Prostate gland (tissue), 2 donors: Measurements from ENCODE around the gene AFAP1.

ENCODE experiments used
- CTCF ChIP-seq, 4 experiments: fragments of 200-600 bp in 2 of 4; fragments of 450-650 bp in 2 of 4; sonication (generic) in 2 of 4; IDR thresholded peaks; 1 replicate in 3 of 4; 2 replicates in 1 of 4; pipeline ENCODE4 v1.5.1; 2016 to 2019; ENCODE audit warnings: antibody characterized with exemption in 4 of 4, mild to moderate bottlenecking in 2 of 4, moderate library complexity in 2 of 4
- POLR2A ChIP-seq: fragments of 450-650 bp; IDR thresholded peaks from one replicate; pipeline ENCODE4 v1.6.1; 2016; ENCODE audit warnings: antibody characterized with exemption, mild to moderate bottlenecking

- TF ChIP-seq CTCF (IDR thresholded peaks at IDR 0.05), result no peak
- TF ChIP-seq POLR2A, result no peak
These were observed 81.2 kb downstream of the AFAP1 start for GRCh38 chr4:7858498-7858897.
